Measurements from ENCODE around the gene RHBDL1. TPM values are rescaled to one million over a fixed set of nuclear protein-coding genes. Genes with fewer than 3 reads are reported as not detected.

Gene RHBDL1
- total and polyA plus RNA-seq, 9 of the 15 experiments (the other 6 are each of a cell fraction or from before 2014, with no cell fraction given): 0.03 to 5.6 (median 1.3) TPM; not detected in 1

- TF ChIP-seq BRF2 (IDR thresholded peaks at IDR 0.05; ENCODE audit: borderline replicate concordance, insufficient read depth, insufficient read length) (no peak), MEF2A (IDR thresholded peaks at IDR 0.05; ENCODE audit: control insufficient read depth, low read depth, low read length) (no peak), HDAC8 (tag; IDR thresholded peaks at IDR 0.05) (no peak), POLR2G (IDR thresholded peaks at IDR 0.05; ENCODE audit: low read depth, low read length) (no peak), ZNF696 (CRISPR knock-in tag; conservative IDR thresholded peaks at IDR 0.05) (no peak), ZBTB40 (IDR thresholded peaks at IDR 0.05) (no peak), ZBTB40 (CRISPR knock-in tag; IDR thresholded peaks at IDR 0.05) (no peak), POU5F1 (IDR thresholded peaks at IDR 0.05; ENCODE audit: borderline replicate concordance, low read depth, low read length, partially characterized antibody) (no peak), ZNF224 (CRISPR knock-in tag; IDR thresholded peaks at IDR 0.05) (no peak), ZNF830 (CRISPR knock-in tag; IDR thresholded peaks at IDR 0.05) (peak; percentile 92; the same call in 1 of the 2 replicates), TFAM (CRISPR knock-in tag; conservative IDR thresholded peaks at IDR 0.05) (no peak), LEF1 (IDR thresholded peaks at IDR 0.05) (no peak; the same call in 1 of the 2 replicates), ZNF274 (IDR thresholded peaks at IDR 0.05; ENCODE audit: borderline replicate concordance, low read depth, low read length) (no peak; the same call in 1 of the 2 replicates), NBN (IDR thresholded peaks at IDR 0.05; ENCODE audit: low read depth) (0 out of 2 replicates have a peak, but pooled peaks have one; percentile 38), JUND (IDR thresholded peaks at IDR 0.05; ENCODE audit: borderline replicate concordance, low read depth, low read length) (peak; percentile 25; the same call in 1 of the 2 replicates), JUND (tag; IDR thresholded peaks at IDR 0.05; ENCODE audit: borderline replicate concordance, low read depth, low read length) (no peak; the same call in 2 of the 3 replicates)
Observed at GRCh38 chr16:720447-720989, 45.0 kb downstream of the RHBDL1 start (continued).

Measured in K562 (cell line).